GM18907 (cell line): ENCODE results near the gene PROS1.

Experiments
- ATAC-seq: cut with Tn5 transposase; IDR thresholded peaks from one replicate; pipeline ENCODE4 v1.9.1; 2021; ENCODE audit warnings: mild to moderate bottlenecking, moderate library complexity; ENCODE audit not compliant: unreplicated experiment

Gene PROS1

DNA sequence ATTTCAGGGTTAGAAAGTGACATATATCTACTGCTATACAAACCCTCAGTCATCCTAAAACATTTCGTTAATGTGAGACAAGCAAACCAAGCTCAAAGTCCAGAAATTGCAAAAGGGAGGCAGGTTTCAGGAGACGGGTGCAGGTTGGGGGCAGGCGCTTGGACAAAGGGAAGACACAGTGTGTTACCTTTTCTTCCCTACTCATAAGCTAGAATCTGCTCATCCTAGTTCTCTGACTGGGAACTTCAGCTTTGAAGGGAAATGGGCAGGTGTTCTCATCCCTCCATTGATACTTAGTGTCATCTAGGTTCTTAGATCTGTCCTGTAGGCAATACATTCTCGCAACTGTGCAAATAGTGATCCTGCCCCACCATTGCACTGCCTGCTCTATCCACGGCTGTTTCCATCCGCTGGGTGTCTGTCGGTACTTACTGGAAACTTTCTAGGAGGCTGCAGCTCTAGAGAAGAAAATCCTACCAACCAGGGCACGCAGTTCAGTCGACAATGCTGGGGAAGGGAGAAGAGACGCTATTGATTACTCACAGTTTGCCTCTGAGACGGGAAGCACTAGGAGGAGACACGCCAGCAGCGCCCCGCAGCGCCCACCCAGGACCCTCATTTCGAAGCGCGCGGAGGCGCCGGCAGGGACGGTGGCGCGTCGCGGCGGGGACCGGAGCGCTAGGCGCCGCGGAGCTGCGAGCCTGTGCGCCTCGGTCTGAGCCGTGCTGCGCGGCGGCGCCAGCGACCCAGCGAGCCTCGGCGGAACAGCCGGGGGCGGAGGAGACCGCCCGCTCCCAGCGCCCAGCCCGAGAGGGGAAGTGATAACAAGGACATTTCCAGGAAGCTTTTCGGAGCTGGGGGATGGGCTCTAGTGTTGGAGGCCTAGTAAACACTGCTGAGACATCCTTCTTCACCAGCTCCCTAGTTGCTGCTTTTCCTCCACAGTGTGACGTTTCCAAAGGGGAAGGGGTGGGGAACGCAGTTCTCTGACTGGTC, at the start of gene PROS1:
Gene PROS1, minus strand, starts transcription at position 766 of the 996 bp plus-strand sequence. Its CDS starts 147 bp downstream, at position 619.
- ATAC-seq, result peak; percentile 88

DNA sequence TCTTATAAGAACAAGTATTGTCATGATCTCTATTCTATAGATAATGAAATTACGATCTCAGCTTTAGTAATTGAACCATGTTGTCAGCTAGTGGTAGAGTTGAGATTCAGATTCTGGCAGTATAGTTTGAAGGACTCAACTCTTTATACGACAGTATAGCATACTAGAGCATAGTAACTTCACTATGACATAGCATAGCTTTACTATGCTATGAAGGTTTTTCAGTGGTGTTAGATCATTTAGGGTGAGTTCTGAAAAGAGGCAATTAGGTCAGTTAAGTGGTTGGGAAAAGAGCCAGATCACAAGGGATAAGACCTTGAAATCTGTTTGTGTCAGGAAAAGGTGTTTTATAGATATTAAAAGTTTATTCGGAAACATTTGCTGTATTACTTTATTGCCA, 46.6 kb upstream of the PROS1 start:
- ATAC-seq, result no peak

DNA sequence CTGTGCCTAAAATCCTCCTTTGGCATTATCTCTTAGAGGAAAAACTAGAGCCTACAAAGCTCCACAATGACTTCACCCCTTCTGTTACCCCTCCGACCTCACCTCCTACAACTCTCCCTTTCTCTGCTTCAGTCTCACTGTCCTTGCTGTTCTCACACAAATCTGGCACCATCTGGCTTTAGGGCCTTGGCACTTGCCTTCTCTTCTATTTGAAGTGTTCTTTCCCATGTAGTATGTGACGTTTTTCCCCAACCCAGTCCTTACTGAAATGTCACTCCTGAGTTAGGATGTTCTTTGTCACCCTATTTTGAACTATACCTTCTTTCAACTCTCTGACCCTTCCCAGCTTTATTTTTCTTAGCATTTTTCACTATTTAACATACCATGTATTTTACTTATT, 46.0 kb upstream of the PROS1 start:
- no peak for ATAC-seq

DNA sequence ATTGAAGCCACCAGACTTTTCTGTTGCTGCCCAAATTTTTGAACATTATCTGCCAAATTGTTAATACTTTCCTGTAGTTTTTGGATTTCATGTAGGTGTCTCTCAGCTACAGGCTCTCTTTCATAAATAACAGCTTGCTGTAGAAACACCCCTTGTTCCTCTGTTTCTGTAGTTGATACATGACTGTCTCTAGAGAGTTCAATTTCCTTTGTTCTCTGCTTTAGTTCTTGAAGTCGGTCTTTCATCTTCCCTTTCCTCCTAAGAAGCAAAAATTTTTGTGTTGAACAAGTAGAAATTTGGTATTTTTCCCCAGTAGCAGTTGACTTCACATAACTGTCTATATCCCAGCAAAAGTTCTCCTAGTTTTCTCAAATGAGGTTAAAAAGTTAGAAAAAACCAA, 41.3 kb upstream of the PROS1 start:
- no peak for ATAC-seq

DNA sequence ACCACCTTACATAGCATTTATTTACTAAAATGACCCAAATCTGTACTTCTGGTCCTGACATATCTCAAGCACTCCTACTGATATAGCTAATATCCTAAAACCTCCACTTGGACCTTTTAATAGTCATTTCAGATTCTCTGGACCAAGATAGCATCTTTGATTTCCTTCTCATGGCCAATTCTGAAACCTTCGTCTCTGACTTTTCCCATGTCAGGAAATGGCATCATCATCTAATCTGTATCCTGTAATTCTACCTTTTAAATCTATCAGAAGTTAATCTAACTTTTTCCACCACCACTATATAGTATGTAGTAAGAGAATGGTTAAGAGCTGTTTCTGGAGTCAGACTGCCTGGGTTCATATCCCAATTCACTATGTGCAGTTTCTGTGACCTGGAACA, 38.5 kb upstream of the PROS1 start:
- ATAC-seq, result no peak

DNA sequence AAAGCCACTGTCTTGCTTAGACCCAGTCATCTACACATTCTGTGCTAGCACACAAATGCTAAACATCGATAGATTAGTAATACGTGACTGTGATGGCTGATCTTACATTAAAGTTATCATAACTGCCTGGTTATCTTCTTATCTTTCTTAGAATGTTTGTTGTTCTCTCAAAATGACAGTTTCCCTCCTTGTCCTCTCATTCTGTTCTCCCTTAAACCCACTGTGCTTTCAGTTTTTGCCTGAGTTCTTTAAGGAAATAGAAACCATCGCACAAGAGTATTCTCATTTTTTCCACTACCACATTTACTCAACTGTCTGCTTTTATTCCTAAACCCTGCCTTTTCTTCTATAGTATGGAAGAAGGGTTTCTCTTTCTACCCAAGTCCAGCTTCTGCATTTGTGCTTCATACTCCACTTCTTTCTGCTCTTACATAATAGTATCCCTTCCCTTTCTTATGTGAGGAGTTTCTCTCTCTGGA, 37.6 kb upstream of the PROS1 start:
- no peak for ATAC-seq

DNA sequence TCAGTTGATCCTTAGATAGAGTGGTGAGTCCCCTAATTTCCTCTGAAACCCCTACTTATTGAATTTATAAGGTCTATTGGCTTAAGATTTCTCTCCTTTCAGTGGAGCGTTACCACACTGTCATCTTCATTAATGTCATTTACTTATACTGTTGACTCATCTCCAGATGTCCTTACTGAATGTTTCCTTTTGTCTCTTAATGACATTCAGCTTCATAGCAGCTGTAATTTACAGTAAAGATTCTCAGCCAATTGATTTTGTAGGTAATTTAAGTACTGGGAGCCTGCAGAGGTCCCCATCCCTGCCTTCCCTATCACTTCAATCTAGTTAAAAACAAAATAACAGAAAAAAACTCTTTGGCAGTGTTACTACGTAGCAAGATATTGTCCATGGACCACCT, 35.9 kb upstream of the PROS1 start:
- ATAC-seq, result no peak

DNA sequence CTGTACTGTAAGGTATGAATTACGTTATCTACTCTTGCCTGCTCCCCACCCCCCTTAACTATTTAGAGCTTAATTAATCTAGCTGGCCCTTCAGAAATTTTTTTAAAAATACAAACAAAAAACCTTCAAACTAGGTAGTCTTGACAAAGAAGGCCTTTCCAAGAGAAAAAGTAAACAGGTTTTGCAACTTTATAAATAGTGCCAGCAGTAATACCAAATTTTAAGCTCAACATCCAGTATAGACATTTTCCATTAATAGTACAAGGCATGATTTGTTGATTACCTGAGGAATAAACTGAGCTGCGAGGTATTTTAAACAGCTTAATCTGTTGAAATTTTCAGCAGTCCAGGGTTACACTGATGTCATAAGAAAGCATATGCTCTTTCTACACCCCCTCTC, 34.6 kb upstream of the PROS1 start:
- ATAC-seq, result no peak

DNA sequence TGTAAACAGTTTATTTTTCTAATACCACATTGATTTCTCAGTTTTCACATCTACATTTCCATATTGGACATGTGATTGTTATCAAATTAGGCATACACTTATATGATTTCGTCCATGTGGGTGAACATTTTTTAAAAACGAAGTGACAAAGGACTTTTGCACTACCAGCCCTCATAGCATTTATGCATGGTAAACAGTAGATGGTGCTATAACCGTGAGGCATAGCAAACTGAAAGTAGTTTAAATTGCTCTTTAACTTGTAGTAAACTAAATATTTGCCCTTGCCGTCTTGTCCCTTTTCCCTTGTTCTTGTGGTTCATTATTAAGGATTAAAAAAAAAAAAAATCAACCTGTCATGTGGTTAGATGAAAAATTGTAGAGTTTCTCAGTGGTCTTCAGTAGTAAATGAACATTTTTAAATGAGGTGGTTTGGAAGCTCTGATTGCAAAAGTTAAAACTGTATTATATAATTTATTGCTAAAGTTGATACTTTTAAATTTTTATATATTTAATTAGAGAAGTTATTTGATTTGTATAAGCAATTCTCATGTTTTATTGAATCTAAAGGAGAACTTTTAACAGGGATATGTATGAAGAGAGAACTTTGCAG, 30.7 kb upstream of the PROS1 start:
- peak; percentile 93 for ATAC-seq

DNA sequence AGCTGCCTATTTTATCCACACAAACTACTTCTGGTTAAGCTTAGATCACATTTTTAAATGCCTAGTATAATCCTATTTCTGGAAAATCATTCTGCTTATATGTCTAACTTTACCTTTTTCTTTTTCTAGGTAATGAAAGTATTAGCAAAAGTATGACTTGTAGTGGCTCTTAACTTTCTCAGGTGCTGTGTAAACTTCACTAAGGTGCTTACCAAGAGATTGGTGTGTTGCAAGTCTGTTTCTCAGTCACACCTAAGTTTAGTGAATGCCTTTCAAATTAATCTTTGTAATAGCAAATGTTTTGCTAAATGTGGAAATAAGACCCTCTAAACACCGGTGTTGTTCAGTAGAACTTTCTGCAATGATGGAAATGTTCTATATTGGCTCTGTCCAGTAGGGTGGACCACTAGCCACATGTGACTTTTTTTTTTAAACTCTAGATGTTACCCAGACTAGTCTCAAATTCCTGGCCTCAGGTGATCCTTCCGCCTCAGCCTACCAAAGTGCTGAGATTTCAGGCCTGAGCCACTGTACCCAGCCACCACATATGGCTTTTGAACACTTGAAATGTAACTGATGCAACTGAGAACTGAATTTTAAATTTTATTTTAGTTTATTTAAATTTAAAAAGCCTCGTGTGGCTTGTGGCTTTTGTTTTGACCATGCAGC, 28.3 kb upstream of the PROS1 start:
- no peak for ATAC-seq

DNA sequence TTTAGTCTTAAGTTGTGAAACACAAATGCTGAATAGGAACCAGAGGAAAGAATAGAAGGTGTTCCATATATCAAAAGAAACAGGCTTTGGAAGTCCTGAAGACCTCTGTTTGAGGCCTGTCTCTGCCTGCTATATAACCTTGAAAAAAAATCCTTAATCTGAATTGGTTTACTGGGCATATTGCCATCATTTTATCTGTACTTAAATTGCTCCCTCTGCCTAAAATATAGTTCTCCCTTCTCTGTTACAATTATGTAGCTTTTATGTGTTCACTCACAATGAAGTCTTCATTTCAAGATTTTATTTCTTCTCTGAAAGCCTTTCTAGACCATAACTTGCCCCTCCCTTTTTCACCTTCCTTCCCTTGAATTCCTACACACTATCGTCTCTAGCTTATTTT, 27.5 kb upstream of the PROS1 start:
- ATAC-seq, result no peak

DNA sequence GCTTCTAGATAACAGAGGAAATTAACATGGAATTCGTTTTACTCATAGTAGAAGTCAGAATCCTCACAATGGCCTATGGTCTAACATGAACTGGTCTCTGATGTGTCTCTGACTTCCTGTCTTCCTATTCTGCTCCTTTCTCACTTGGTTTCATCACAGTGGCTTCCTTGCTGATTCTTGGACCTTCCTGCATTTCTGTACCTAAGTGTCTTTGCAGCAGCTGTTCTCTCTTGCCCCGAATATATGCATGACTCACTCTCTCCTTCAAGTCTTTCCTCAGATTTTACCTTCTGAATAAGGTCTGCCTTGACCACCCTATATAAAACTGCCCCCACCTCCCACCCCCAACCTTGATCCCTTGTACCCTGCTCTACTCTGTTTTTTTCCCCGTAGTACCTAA, 20.4 kb upstream of the PROS1 start:
- ATAC-seq, result no peak

DNA sequence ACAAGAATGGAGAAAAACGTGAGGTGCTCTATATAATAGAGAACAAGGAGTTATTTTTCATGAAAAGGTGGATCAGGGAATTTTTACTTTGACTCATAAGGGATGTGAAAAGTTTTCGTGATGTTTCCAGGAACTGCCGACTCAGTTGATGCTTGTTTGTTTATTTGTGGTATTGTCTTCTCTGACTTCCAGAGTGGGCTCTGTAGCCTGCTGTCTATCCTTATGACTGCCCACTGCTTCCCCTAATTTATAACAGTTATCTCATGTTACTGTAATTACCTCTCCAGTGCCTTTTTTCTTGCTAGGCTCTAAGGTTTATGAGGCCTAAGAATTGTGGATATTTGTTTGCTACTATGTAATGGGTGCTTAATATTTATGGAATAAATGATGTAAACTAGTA, 18.5 kb upstream of the PROS1 start:
- ATAC-seq, result no peak

DNA sequence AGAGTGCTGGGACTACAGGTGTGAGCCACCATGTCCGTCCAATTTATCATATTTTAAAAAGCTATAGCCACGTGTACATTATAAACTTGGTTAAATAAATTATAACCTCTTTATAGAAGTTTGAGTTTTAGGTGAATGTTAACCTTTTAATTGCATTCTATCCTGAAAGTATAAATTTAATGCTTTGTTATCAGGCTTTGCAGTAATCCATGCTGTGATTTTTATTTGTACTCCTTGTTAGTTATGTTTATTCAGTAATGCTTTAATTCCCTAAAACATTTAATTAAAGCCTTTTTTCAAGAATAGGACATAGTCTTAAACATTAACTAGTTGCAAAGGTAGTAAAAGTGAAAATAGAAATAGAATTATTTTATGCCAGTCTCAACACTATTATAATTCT, 17.9 kb upstream of the PROS1 start:
- no peak for ATAC-seq

DNA sequence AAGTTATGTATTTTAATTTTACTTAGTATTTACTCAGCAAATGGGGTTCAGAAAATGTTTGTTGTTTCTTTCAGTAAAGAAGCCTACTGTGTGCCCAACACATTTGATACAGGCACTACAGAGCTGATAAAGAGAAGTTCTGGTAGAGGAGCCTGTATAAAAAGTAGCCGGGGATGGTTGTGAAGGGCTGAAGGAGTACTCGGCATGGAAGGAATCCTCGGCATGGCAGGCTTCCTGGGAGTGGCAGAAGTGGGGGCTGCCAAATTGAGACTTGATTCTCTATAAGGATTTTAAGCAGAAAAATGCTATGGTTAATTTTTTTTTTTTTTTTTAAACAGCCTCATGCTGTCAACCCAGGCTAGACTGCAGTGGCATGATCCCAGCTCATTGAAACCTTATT, 15.5 kb upstream of the PROS1 start:
- ATAC-seq, result no peak

DNA sequence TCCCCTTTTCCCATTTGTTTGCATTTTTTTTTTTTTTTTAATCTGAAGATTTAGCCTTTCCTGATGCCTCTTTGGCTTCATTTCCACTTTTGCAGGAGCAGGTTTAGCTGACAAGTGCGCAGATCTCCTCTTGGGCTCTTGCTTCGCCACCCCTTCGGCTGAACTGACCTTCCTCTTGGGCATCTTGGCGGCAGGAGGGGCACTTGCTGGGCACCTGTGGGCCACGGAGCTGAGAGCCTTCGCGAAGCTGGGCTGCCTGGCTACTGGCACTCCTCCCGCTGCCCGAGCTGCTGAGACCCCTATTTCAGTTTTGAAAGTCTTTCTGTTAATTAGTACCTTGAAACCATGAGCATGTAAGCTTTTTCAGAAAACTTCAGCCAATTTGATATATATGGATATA, 15.1 kb upstream of the PROS1 start:
- no peak for ATAC-seq

DNA sequence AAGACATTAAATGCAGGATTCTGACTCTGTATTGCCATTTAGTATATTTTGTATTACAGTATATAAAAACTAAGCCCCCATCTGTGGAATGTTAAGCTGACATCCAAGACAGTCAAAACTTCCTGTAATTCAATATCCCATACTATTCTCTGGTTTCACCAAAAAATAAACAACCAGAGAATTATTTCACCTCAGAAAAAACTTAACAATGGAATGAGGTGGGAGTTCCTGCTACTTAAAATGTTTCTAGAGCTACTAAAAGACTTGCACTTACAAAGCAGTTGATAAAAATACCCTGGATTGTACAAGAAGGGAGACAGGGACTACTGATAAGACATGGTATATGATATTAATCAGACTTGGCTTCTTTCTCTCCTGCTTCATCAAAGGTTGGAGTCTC, 14.6 kb upstream of the PROS1 start:
- no peak for ATAC-seq

DNA sequence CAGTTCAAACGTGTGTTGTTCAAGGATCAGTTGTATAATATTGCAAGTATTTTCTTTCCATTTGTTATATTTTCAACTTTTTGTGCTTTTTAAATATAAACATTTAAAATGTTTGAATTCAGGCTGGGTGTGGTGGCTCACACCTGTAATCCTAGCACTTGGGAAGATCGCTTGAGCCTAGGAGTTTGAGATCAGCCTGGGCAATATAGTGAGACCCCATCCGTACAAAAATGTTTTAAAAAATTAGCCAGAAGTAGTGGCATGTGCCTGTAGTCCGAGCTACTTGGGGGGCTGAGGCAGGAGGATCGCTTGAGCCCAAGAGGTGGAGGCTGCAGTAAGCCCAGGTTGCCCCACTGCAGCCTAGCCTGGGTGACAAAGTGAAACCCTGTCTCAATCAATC, 10.9 kb upstream of the PROS1 start:
- ATAC-seq, result no peak

DNA sequence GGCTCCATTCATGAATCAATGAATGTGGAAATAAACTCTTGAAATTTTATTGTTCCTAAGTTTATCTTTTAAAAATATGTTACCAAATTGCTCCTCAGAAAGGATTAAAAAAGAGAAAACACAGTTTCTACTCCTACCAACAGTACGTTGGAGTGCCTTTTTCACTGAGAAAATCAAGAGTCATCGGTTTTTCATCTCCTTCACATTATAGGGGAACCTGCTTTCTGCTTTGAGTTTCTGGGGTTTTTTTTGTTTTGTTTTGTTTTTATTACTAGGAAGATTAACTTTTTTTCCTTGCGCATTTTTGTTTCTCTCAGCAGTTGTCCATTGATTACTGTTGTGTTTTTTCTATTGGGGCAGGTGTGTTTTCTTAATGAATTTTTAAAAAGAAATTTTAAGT, 9.7 kb upstream of the PROS1 start:
- ATAC-seq, result no peak

DNA sequence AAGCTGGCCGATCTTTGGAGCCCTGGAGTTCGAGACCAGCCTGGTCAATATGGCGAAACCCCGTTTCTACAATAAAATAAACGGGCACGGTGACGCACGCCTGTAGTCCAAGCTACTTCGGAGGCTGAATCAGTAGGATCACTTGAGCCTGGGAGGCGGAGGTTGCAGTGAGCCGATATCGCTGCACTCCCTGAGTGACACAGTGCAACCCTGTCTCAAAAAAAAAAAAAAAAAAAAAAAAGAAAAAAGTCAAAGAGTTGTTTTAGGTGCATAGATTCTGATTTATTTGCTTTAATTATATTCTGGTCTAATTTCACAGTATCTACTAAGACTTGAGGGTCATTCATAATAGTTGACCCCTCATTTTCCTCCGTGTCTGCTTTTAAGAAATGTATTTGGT, 8.0 kb upstream of the PROS1 start:
- no peak for ATAC-seq

DNA sequence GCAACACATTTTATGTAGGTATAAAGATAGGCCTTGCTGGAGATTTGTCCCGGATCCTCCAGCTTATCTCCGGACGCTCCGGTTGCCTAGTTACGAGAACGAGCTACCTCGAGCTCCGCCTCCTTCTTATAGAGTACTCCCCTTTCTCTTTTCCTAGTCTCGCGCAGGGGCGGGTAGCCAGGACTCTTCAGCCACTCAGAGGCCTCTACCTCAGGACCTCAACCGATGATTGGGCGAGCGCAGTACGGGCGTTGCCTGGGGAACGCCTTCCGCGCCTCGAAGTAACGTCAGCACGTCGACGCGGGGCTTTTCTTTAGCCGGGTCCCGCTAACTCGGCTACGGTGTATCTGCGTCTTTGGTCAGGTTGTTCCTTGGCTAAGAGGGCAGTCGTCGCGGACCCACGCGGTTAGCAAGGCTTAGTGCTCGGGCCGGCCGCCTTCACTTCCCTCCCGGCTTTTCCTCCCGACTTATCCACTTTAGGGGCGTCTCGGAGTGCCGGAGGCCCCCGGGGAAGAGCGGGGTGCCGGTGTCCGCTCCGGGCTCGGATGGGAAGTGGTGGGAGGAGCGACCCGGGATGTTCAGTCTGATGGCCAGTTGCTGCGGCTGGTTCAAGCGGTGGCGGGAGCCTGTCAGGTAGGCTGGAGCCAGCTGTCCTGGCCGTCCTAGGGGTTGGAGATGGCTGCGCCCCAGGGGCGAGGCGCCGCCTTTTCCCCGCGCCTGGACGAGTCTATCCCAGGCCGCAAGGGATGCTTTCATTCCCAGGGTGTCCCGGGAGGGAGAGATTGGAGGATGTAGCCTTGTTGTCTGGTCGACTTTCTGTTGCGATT, 6.4 kb upstream of the PROS1 start, which contains the start of gene ARL13B:
Gene ARL13B, plus strand, starts transcription at position 306 of the 827 bp plus-strand sequence. Its CDS starts 269 bp downstream, at position 575.
- ATAC-seq, result peak; percentile 100
